HG02870 (cell line): ENCODE data around the gene IL27RA.
A peak's percentile ranks its signal among the peaks of the same experiment; 100 is the strongest.
"Not testable (repeated sequence)": the region's sequence is repeated elsewhere in the genome, so short reads cannot be mapped to it uniquely, and the experiment has no call there.

Experiments
- ATAC-seq: cut with Tn5 transposase; IDR thresholded peaks from one replicate; pipeline ENCODE4 v1.9.1; 2021; ENCODE audit warnings: mild to moderate bottlenecking, moderate library complexity; ENCODE audit not compliant: unreplicated experiment

IL27RA gene

GRCh38 chr19:13998426-13998825, 33.1 kb upstream of the IL27RA start:
- ATAC-seq, result no peak

GRCh38 chr19:13999085-13999484, 32.5 kb upstream of the IL27RA start:
- no peak for ATAC-seq

DNA sequence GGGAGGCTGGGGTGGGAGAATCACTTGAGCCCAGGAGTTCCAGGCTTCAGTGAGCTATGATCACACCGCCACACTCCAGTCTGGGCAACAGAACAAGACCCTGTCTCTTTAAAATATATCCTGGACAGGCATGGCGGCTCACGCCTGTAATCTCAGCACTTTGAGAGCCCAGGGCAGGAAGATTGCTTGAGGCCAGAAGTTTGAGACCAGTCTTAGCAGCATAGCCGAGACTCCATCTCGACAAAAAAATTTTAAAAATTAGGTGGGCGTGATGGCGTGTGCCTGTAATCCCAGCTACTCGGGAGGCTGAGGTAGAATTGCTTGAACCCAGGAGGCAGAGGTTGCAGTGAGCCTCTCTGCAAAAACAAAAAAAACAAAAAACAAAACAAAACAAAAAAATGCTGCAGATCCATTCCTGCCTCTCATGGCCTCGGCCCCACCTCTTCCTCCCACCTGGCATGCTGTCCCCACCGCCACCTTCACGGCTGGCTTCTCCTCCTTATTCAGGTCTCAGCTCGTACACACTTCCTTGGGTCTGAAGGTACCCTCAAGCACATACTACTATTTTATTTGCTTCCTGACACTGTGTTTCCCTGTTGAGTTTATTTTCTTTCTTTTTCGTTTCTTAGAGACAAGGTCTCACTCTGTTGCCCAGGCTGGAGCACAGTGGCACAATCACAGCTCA, 30.7 kb upstream of the IL27RA start:
- no peak for ATAC-seq

DNA sequence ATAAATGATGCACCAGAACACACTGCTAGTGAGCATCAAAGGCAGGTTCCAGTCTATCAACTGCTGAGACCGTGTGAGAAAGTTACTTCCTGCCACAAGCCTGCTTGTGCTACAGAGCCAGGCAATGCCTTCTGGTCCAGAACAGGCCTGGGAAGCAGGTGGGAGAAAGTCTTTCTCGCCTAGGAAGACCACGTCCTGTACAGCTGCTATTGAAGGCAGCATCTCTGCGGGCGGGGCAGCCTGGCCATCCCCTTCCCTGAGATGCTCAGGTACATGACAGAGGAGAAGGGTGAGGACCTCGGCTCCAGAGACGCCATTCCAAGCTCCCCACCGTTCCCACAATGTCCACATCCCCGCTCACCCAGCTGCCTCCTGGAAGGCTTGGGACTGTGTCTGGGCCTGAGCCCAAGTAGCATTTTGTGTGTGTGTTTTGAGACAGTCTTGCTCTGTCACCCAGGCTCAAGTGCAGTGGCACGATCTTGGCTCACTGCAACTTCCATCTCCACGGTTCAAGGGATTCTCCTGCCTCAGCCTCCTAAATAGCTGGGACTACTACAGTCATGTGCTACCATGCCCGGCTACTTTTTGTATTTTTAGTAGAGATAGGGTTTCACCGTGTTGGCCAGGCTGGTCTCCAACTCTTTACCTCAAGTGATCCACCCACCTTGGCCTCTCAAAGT, 28.9 kb upstream of the IL27RA start:
- ATAC-seq, result no peak

DNA sequence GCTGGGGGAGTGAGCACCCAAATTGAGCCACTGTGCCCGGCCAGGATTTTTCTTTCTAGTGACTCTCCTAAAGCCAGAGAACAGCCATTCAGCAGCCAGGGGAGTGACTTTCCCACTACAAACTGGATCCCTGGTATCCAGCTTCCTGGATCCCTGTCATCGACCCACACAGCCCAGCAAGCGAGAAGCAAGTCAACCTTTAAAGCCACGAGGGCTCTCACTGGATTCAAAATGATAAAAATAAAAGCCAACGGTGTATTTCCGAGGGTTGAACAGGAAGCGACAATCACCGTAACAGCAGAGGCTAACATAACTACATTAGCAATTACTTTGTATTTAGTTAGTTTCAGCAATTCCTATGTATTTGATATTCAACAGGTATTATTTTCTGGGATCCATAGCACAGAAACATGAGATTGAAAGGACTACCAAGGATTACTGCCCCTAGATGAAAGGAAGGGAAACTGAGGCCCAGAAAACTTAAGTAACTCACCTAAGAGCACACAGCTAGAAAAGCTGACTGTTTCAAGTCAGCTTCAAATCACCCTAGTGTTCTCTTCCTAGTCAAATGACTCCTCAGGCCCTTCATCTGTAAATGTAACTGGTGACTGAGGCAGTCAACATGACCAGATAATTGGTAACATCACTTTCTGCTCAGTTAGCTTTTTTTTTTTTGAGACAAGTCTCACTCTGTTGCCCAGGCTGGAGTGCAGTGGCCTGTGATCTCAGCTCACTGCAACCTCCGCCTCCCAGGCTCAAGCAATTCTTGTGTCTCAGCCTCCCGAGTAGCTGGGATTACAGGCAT, 28.1 kb upstream of the IL27RA start:
- no peak for ATAC-seq

DNA sequence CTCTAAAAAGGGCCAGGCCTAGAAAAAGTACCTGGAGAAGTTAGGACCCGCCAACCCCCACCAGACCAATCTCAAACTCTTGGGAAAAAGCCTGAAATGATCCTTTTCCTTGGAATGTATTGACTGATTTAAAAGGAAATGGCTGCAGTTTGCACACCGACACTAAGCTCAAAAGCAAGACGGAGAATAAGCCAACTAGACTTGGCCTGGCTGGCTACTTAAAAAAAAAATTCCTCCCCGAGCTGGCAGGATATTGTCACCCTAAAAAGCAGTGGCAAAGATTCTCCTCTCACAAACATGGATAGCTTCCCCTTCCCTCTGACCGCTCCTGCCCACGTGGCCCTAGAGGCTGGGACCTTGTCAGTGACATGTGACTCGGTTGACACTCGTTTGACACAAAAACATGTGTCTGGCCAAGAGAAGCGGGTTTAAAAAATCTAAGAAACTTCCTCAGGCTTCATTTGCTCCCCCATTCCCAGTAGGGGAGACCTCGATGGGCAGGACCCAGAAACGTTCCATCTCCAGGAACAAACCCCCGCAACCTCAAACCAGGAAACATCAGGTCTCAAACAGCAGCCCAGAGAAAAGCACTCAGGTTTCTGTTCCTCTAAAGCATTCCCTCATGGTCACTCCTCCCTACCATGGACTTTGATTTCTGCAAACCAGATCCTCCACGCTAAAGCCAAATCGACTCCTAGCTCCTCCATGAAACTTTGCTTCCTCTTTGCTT, 26.8 kb upstream of the IL27RA start:
- no peak for ATAC-seq

DNA sequence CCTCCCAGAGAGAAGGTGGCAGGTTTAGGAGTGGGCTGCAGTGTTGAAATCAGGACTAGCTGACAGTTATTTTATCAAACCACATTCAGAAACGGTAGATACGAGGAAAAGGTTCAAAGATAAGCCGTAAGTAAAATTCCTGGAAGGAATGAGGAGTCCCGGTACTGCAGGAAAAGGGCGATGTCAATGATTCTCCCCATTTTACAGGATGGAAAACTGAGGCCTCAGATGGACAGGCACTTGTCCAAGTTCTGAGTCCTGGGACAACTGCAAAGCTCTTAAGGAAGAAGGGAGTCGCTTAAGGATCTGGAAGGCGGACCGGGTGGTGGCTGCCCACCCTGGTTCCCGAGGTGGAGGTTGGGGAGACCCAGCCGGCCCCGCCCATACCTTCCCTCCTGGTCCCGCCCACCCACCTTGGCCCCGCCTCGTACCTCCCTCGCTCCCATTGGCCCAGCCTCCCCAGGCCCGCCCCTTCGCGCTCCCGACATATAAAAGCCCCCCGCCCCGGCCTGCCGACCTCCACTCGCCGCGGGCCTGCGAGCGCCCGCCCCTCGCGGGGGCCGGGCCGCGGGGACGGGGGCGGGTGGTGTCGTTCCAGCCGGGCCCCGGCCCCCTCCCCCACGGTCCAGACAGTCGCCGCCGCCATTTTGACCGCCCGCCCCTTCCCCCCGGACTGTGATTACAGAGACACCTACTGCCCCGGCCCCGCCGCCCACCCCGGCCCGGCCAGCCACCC, 26.0 kb upstream of the IL27RA start:
- no peak for ATAC-seq

DNA sequence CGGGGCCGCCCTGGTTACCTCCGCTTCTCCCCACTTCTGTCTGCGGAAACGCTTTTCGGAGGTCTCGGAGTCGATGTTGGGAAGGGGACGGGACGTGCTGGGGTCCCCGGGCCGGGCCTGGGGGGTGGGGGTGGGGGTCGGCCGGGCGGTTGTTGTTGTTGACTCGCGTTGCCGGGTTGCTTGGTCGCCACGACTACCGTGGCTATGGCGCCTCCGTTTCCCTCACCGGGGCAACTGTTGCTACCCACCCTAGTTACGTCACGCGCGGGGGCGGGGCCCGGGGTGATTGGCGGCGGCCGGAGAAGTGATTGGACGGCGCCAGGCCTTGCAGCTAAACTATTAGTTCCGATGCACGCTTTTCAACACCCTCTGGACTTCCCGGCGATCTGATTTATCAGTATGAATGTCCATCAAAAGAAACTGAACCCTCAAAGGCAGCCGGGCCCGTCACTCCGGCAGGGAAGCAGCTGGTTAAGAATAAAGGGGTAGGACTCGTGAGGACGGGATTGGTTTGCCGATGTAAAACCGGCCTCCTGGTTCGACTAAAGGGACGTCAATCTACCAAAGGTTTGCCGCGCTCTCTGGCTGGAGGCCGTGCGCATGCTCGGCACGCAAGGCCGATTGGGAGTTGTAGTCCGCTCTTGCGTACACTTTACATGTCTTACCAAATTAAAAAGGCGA, 25.3 kb upstream of the IL27RA start, which contains the start of gene RFX1:
RFX1 (minus strand) TSS at position 236 of the 681 bp plus-strand sequence. CDS start 12,477 bp downstream, outside the sequence.
- ATAC-seq, result peak; percentile 76

DNA sequence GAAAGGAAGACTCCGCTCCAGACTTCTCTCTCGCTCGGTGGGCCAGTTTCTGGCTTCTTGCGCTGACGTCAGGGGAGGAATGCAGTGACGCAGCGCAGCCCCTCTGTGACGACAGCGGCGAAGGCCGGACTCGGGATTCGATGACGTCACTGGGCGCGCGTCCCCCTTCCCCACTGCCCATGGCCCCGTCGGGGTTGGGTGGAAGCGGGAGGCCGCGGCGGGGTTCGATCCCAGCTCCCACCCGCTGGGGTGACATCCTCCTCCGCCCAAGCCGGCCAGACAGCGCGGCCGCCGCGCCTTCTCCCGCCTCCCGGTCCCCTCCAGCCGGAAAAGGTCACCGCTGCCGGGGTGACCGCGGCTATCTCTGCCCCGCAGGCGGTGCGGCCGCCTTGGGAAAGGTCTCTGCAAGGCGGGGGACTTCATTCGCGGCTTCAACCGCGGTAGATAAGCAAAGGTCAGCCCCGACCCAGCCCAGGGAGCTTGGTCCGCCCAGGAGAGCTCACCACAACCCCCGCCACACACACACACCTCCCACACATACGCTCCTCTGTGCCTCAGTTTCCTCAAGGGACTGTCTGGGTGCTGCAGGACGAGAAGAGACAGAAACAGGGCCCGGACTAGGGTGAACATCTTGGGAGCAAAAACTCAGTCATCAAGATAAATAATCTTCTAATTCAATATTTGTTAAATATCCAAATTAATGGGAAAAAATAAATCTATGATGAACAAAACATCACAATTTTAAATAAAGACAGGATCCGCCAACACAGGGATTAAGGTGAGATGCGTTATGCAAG, 24.6 kb upstream of the IL27RA start:
- peak; percentile 24 for ATAC-seq

- no peak for ATAC-seq
These were observed 19.1 kb upstream of the IL27RA start for GRCh38 chr19:14012378-14012915.

- peak; percentile 80 for ATAC-seq
These were observed 16.0 kb upstream of the IL27RA start for GRCh38 chr19:14015524-14016035.

DNA sequence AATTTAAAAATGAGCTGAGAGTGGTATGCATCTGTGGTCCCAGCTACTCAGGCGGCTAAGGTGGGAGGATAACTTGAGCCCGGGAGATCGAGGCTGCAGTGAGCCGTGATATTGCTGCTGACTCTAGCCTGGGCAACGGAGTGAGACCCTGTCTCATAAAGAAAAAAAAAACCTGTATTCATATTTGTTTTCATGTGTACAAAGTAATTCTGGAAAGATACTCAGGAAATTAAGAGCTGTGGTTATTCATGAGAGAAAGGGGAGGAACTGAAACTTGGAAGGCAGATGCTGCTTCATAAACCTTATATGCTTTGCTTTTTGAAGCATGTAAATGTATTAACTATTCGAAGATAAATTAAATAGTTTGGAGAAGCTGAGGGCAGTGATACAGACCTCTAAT, 12.5 kb upstream of the IL27RA start:
- ATAC-seq, result no peak

DNA sequence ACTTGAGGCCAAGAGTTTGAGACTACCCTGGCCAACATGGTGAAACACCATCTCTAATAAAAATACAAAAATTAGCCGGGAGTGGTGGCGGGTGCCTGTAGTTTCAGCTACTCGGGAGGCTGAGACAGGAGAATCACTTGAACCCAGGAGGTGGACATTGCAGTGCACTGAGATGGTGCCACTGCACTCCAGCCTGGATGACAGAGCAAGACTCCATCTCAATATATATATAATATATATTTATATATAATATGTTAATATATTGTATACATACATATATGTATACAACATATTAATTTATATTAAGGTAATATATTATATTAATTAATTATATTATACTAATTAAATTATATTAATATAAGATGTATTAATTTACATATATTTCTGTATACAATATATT, 11.8 kb upstream of the IL27RA start:
- not testable (repeated sequence) for ATAC-seq

GRCh38 chr19:14021474-14021873, 10.1 kb upstream of the IL27RA start:
- ATAC-seq, result no peak

- ATAC-seq, result no peak
These were observed 9.1 kb upstream of the IL27RA start for GRCh38 chr19:14022469-14022868.

DNA sequence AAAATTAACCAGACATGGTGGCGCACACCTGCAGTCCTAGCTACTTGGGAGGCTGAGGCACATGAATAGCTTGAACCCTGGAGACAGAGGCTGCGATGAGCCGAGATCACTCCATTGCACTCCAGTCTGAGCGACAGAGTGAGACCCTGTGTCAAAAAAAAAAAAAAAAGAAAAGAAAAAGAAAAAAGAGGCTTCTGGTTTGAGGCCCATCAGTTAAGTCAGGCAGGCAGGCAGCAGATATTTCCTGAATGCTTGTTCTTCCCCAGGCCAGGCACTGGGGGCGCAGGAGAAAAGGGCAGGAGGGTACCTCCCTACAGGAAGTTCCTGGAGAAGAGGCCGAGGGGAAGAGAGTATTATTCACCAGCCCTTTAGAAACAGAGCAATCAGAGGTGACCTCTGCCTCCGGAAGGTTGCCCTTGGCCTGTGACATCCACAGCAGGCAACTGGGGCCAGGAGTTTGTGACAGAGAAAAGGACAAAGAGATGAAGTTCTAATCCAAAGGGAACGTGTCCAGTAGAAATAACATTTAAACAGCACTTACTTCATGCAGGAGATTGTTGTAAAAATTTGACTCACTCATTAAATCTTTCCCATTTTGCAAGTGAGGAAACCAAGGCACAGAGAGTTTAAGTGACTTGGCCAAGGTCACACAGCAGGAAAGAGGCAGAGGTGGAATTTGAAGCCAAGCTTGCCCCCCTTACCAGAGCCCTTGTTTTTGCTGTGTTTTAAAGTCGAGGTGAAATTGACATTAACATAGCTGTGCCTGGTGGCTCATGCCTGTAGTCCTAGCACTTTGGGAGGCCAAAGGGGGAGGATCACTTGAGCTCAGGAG, 7.9 kb upstream of the IL27RA start:
- ATAC-seq, result no peak

DNA sequence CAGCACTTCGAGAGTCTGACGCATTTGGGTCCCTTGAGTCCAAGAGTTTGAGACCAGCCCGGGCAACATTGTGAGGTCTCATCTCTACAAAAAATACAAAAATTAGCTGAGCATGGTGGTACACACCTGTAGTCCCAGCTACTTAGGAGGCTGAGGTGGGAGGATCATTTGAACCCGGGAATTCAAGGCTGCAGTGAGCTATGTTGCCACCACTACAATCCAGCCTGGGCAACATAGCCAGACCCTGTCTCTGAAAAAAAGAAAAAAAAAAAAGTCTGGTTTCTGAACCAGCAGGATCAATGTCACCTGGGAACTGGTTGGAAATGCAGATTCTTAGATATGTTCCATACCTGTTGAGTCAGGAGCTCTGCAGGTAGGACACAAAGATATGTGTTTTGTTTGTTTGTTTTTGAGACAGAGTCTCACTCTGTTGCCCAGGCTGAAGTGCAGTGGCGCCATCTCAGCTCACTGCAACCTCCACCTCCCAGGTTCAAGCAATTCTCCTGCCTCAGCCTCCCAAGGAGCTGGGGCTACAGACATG, 4.8 kb upstream of the IL27RA start:
- not testable (repeated sequence) for ATAC-seq
